ENCODE results near the gene PES1. TPM values are rescaled to one million over a fixed set of nuclear protein-coding genes. Genes with fewer than 3 reads are reported as not detected.

PES1 gene
- total and polyA plus RNA-seq, 2 donors (not counting 3 experiments of a cell fraction or from before 2014, with no cell fraction given): 110 to 135 TPM

DNA sequence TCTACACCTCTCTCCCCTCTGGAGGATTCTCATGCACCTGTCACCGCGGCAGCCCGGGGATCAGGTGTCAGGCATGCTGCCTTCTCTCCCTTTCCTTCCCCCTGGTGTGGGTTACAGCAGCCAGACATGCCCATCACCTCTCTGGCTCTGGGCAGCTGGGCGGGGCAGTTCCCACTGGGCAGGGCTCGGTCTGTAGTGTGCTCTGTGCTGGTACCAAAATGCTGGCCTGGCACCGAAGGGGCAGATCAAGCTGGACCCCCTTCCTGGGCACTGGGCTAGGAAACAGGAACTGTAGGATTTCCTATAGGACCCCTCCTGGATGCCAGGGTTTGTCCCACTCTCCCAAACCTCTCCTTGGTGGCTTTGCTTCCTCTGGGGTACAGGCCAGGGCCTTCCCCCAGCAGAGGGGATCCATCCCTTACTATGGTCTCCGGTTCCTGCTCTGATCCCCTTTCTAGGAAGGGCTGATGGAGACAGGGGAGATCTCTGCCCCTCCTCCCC lies 18.1 kb downstream of the PES1 start:
- no peak overlapping the region for H3K4me2 ChIP-seq (ENCODE audit: insufficient read depth, low read length)
- no peaks in the 10 kb centered on the region for H3K9me3 ChIP-seq (replicated peaks; ENCODE audit: control insufficient read depth, insufficient read depth, low read length)
- FAIRE-seq (no peak), DNase-seq (ENCODE audit: low read depth, low spot score) (no peak)
- H2AFZ ChIP-seq (ENCODE audit: low read depth, low read length): no peak overlapping the region
- dilution Hi-C loops (cut with MboI; ENCODE audit: extremely low pct_ligation_motif_present, low sequenced_read_pairs) (no loop called here), intact Hi-C loops (cut with micrococcal nuclease) (no loop called here)
- H3K79me2 ChIP-seq (ENCODE audit: control insufficient read depth, insufficient read depth, low read length): no peaks in the 10 kb centered on the region
- no peaks in the 10 kb centered on the region for H3K4me1 ChIP-seq (ENCODE audit: control insufficient read depth, extremely low read depth, insufficient read depth, low read length)
- no peak overlapping the region for H3K27ac ChIP-seq (ENCODE audit: insufficient read depth, low read depth, low read length)
- H3K27me3 ChIP-seq (ENCODE audit: control insufficient read depth in 2 of 2, insufficient read depth in 2 of 2, low read length in 2 of 2): peaks cover 0 to 5% of the 10 kb centered on the region in 2 experiments
- POLR2A ChIA-PET: no interaction called here
- H3K9ac ChIP-seq (replicated peaks; ENCODE audit: extremely low read depth, insufficient read depth, low read length): no peak overlapping the region
- TF ChIP-seq MYC (IDR thresholded peaks at IDR 0.05; ENCODE audit: low read depth, low read length): no peak
- no peak for TF ChIP-seq GATA2 (IDR thresholded peaks at IDR 0.05; ENCODE audit: insufficient read depth, insufficient read length, low read depth, low read length)
- TF ChIP-seq, protein P1, sequence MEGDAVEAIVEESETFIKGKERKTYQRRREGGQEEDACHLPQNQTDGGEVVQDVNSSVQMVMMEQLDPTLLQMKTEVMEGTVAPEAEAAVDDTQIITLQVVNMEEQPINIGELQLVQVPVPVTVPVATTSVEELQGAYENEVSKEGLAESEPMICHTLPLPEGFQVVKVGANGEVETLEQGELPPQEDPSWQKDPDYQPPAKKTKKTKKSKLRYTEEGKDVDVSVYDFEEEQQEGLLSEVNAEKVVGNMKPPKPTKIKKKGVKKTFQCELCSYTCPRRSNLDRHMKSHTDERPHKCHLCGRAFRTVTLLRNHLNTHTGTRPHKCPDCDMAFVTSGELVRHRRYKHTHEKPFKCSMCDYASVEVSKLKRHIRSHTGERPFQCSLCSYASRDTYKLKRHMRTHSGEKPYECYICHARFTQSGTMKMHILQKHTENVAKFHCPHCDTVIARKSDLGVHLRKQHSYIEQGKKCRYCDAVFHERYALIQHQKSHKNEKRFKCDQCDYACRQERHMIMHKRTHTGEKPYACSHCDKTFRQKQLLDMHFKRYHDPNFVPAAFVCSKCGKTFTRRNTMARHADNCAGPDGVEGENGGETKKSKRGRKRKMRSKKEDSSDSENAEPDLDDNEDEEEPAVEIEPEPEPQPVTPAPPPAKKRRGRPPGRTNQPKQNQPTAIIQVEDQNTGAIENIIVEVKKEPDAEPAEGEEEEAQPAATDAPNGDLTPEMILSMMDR (IDR thresholded peaks at IDR 0.05; ENCODE audit: extremely low read depth in 1 of 2, insufficient read depth in 1 of 2, low read depth in 1 of 2, low read length in 2 of 2): no peak
- TF ChIP-seq POLR2A (IDR thresholded peaks at IDR 0.05; ENCODE audit: low read depth, low read length): no peak
- TF ChIP-seq EZH2 (IDR thresholded peaks at IDR 0.05; ENCODE audit: borderline replicate concordance, low read depth, low read length, severe bottlenecking): no peak
- TF ChIP-seq JUN (IDR thresholded peaks at IDR 0.05; ENCODE audit: borderline replicate concordance, insufficient read depth, insufficient read length, low read depth): no peak
- TF ChIP-seq, protein P2, sequence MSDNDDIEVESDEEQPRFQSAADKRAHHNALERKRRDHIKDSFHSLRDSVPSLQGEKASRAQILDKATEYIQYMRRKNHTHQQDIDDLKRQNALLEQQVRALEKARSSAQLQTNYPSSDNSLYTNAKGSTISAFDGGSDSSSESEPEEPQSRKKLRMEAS (IDR thresholded peaks at IDR 0.05; ENCODE audit: insufficient read depth, insufficient read length): no peak
- no peak for TF ChIP-seq FOS (IDR thresholded peaks at IDR 0.05; ENCODE audit: borderline replicate concordance, insufficient read depth, low read length)
- no peak for TF ChIP-seq POLR2AphosphoS5 (IDR thresholded peaks at IDR 0.05; ENCODE audit: insufficient read depth, low read depth, low read length)
- no peaks in the 10 kb centered on the region for H3K9me1 ChIP-seq (replicated peaks; ENCODE audit: control insufficient read depth, extremely low read depth, insufficient read depth, low read length)
- H4K20me1 ChIP-seq (replicated peaks; ENCODE audit: control insufficient read depth, extremely low read depth, insufficient read depth, low read length): no peaks in the 10 kb centered on the region
- CTCF ChIA-PET: interaction anchor here (1.1 kb wide), 1 partner anchor 182 kb away, joined by 3 read pairs; no protein-coding TSS in a partner anchor
- H3K36me3 ChIP-seq (ENCODE audit: control insufficient read depth in 2 of 2, extremely low read depth in 1 of 2, insufficient read depth in 2 of 2, low read length in 2 of 2): peaks cover 0 to 15% of the 10 kb centered on the region in 2 experiments
- H3K4me3 ChIP-seq (replicated peaks in 1 of 3; ENCODE audit: insufficient read depth in 1 of 3, low read depth in 1 of 3, low read length in 3 of 3): no peak overlapping the region
- BruUV-seq (replicated peaks): no TSS peak

Measured in endothelial cell of umbilical vein (primary cell).